Cerebellar cortex (tissue), 1 donor: Measurements from ENCODE around the gene FAR2.
"Not testable (repeated sequence)": the region's sequence is repeated elsewhere in the genome, so short reads cannot be mapped to it uniquely, and the experiment has no call there.

Experiments used
- DNase-seq: peaks from one replicate; pipeline ENCODE4 v3.0.0-alpha.2; 2015; ENCODE audit warnings: low spot score

Gene FAR2

DNA sequence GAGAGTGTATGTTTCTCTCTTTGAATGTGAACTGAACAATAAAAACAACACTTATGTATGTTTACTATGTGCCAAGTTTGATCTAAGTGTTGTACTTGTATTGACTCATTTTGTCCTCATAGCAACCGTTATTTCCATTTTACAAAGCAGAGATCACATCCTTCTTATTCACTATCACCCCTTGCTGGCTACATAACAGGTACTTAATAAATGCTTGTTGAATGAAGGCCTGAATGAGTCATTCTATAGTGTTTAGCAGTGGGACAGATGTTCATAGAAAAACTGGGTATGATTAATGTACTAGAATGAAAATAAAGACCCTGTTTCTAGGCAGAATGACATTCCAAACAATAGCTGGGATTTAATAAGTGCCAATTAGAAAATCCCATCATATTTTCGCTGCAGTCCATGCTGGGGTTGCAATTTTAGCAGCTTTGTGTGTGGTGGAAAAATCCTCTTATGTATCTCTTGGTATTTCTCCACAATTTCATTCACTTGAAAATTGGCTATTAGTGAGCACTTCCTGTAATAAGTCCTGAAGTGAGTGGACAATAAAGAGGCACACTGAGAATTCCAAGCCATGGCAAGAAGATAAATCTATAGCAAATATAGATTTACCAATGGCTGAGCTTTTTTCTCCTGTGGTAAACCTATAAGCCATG, 86.0 kb downstream of the FAR2 start:
- no peak for DNase-seq

DNA sequence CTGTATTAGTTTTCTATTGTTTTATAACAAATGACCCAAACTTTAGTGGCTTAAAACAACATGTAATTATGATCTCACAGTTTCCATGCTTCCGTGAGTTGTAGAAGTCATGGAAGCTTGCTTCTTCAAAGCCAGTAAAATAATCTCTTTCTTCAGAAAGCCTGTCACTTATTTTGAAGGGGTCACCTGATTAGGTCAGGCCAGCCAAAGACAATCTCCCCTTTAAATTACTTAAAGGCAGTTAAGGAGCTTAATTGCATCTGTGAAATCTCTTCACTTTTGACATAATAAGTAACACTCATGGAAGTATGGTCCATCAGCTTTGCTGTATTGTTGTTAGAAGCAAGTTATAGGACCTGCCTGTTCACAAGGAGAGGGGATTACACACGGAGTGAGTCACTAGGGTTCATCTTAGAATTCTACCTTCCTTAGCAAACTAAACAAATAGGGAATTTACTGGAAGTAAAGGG, 89.8 kb downstream of the FAR2 start:
- no peak for DNase-seq

DNA sequence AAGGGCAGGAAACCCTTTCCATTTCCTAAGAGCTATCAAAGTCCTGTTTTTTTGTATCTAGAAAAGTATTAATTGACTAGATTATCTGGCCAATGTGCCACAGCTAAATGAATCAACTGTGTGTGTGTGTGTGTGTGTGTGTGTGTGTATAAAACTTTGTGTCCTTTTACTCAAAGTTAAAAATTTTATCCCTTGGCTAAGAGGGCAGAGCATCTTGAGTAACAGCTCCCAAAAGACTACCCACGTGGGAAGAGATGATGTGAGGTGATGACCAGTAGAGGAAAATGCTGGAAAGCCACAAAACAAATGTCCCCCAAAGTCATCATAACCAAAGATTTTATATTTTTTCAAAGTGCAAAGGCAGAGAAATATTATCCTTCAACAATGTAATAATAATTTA, 90.3 kb downstream of the FAR2 start:
- no peak for DNase-seq

DNA sequence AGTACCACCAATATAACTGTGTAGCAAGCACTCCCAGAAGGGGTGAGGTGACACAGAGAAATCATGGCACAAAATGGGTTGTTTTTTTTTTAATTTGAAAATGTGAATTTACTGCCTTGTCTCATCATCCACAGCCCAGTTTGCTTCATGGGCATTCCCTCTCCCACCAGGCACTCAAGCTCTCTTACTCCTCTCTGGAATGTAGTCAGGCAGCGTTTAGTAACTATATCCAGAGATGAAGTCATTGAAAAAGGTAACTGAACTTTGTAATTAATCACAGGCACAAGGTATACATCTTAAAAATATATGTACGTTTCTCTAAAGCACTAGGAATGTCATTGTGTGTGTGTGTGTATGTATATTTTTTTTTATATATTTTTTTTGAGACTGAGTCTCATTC, 91.4 kb downstream of the FAR2 start:
- DNase-seq, result no peak

DNA sequence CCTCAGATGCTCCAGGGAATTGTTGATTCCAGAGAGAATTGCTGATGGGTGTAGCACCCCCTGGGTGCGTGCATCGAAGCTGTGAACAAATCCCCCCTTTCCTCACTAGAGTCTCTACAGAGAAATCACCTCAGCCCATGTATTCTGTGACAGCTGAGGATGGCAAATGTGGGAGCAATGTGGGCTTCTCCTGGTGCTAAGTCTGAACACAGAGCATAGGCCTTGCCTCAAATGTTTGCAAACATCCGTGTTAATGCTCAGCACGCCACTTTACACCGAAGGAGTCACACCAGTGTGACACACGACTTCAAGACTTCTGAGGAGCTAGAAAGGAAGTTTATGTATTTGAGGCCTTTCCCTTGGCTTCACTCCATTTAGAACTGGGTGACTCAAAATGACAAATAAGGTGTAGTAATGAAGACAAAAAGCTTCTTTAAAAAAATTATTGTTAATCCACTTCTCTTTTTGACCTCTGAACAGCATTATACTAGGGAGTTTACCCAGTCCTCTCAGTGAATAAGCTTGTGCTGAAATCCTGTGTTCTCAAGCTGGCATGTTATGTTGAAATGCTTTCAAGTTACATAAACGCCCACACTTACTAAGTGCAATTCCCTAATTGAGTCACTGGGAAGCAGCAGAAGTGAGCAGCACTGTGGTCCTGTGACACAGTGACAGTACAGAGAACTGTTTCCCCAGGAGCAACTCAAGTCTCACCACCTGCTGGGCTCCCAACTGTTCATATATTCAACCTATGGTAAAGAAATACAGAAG, 92.9 kb downstream of the FAR2 start:
- peak; percentile 50 for DNase-seq

DNA sequence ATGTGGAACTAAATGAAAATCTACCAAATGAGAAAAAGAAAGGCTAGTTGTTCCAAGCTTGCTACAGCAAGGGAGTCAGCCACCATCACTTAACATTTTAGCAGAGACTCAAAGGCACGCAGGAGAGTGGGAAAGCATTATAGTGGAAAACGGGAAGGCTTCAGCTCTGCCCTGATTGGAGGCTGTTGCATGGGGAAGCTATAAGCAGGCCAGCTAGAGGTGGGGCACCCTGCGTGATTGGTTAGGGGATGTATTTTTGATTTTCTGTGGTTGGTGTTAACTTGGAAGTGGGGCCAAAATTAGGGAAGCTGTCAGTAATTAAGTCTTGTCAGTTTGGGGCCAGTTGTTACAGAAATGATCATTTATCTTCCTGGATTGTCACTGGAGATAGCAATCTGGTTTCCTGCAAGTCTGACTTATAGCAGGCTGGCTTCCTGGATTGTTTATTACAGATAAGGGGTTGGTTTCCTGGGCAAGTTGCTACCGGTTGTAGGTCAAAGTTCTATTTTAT, 93.9 kb downstream of the FAR2 start:
- DNase-seq, result no peak

DNA sequence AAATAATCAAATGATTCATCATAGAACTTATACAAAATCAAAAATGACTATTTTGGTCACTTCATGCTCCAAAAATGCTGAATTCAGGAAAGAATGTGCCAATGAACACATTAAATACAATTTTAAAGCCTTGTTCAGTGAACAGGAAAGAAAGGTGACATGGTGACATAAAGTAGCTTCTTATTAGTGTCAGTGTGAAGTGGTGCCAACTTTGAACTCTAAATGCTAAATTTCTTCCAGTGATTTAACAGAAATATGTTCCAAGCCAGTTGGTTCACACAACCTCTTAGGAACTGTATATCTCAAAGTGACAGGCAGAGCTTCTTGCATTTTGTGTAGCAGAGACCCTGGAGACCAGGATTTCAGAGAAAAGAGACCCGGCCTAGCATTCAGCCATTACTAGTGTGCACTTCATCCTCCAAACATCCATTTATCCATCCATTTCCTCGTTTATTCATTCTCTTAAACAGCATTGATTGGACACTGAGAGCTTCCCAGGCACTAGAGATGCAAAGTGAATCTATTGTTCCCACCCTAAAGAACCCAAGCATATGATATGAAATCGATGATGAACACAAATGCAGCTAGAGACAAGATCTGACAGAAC, 95.2 kb downstream of the FAR2 start:
- no peak for DNase-seq

DNA sequence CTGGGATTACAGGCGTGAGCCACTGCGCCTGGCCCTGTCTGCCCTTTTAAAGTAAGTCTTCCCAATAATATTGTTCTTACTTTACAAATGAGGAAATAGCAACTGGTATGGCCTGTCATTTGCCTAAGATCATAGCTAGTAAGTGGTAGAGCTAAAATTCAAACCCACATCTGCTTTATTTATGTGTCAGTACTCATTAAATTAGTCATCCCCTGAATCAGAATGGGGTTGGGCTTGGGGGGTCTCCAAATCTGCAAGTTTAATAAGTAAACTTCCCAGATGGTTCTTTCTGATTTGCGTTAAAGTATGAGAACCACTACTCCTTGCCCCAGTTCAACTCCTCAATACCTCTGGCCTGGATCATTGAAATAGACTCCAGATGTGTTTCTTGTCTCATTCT, 96.2 kb downstream of the FAR2 start:
- DNase-seq, result no peak

DNA sequence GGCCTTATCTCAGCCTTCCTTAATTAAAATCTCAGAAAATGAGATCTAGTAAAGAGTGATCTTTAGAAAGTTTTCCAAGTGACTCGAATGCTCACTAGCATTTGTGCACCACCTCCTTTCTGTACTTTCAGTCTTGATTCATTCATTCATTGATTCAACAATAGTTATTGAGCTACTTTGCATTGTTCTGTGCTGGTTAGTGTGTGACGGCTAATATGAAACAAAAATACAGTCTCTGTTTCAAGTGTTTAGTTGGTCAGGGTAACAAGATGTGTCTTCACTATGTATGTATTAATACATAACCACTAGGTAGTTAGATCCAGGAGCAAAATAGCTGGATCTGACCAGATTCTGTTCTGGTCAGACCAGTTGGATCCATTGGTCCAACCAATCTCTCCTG, 100.9 kb downstream of the FAR2 start:
- DNase-seq, result no peak

DNA sequence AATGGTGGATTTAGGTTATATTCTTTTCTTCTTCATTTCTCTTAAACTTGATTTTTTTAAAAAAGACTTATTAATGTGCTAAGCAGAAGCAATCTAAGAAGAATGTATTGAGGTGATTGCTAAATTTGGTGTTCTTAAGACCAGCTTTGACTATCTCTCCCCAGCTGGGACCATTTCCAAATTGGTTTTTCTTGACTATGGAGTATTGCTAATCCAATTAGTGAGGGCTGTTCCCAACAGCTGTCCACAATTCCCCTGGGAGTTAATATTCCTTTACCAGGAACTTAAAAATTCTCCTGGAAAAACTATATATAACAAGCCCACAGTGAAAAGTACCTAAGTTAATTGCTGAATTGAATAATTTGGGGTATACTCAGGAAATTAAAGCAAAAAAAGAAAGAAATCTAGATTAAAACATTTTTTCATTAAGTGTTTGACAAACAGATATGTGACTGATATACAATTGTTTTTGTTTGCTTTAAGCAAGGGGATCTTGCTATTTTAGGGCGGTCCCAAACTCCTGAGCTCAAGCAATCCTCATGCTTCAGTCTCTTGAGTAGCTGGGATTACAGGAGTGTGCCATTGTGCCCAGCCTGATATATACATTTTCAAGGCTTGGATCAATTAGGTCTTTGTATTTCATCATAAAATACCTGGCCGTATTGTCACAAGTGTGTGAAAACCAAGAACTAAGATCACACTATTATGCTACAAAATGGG, 105.0 kb downstream of the FAR2 start:
- DNase-seq, result no peak

DNA sequence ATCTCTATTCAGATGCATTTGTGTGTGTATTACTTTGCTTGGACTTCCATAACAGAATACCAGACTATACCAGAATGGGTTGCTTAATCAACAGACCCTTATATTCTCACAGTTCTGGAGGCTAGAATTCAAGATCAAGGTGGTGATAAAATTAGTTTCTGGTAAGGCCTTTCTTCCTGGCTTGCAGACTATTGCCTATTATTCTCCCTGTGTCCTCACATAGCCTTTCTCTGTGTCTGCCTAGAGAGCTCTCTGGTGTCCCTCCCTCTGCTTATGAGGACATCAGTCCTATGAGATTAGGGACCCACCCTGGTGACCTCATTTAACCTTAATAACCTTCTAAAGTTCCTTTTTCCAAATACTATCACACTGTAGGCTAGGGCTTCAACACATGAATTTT, 106.0 kb downstream of the FAR2 start:
- no peak for DNase-seq

DNA sequence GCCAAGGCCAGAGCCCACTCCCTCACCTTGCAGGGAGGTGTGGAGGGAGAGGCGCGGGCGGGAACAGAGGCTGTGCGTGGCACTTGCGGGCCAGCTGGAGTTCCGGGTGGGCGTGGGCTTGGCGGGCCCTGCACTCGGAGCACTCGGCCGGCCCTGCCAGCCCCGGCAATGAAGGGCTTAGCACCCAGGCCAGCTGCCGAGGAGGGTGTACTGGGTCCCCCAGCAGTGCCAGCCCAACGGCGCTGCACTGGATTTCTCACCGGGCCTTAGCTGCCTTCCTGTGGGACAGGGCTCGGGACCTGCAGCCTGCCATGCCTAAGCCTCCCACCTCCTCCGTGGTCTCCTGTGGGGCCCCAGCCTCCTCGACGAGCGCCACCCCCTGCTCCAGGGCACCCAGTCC, 107.5 kb downstream of the FAR2 start:
- no peak for DNase-seq

DNA sequence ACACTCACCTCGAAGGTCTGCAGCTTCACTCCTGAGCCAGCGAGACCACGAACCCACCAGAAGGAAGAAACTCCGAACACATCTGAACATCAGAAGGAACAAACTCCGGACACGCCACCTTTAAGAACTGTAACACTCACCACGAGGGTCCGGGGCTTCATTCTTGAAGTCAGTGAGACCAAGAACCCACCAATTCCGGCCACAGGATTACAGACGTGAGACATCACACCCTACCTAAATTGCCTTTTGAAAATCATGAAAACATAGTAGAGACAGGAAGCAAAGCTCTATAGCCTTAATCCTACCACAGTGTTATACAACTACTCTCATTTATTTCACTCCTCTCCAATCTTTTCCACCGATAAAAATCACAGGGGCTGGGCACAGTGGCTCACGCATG, 108.6 kb downstream of the FAR2 start:
- not testable (repeated sequence) for DNase-seq

DNA sequence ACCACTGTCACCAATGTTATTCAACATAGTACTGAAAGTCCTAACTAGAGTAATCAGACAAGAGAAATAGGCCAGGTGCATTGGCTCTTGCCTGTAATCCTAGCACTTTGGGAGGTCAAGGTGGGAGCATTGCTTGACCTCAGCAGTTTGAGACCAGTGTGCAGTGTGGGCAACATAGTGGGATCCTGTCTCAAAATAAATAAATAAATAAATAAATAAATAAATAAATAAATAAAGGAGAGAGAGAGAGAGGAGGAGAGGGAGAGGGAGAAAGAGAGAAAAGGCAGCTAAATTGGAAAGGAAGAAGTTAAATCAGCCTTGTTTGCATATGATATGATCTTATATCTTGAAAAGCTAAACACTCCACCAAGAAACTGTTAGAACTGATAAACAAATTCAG, 115.3 kb downstream of the FAR2 start:
- DNase-seq, result no peak

DNA sequence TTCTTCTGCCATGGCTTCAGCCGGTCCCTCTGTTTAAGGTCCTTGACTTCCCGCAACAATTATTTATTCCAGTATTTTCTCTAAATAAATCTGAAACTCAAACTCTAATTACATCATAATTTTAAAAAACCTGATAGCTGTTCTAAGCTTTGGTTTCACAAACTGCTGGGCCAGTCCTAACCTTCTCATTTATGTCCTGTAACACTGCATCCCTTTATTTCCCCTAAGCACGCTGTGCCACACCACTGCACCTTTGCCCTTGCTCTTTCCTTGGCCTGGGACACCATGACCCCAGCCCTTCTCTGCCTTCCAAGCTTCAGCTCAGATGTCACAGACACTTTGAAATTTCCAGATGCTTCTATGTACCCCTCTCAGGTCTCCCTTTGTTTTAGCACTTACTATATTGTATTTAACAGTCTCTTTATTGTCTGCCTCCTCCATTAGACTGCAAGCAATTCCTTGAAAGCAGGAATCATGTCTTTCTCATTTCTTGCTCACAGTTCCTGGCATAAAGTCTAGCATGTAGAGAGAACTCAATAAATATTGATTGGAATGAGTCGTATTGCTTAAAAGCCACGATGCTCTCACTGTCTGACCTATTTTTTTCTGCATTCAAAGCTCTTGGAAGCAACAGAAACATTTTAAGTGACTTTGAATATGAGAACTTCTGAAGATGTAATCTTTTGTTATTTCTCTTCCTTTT, 120.8 kb downstream of the FAR2 start:
- no peak for DNase-seq

DNA sequence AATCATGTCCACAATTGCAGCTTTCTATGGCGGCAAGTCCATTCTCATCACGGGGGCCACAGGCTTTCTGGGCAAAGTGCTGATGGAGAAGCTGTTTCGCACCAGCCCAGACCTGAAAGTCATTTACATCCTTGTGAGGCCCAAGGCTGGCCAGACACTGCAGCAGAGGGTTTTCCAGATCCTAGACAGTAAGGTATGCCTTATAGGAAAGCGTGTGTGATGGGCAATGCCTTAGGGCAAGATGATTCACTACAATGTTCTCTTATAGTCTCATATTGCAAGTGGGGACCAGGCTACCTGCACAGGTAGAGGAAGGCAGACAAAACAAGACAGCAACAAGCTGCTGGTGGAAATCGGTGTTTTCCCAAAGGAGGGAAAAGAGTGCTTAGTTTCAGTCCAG, 121.4 kb downstream of the FAR2 start:
- no peak for DNase-seq

DNA sequence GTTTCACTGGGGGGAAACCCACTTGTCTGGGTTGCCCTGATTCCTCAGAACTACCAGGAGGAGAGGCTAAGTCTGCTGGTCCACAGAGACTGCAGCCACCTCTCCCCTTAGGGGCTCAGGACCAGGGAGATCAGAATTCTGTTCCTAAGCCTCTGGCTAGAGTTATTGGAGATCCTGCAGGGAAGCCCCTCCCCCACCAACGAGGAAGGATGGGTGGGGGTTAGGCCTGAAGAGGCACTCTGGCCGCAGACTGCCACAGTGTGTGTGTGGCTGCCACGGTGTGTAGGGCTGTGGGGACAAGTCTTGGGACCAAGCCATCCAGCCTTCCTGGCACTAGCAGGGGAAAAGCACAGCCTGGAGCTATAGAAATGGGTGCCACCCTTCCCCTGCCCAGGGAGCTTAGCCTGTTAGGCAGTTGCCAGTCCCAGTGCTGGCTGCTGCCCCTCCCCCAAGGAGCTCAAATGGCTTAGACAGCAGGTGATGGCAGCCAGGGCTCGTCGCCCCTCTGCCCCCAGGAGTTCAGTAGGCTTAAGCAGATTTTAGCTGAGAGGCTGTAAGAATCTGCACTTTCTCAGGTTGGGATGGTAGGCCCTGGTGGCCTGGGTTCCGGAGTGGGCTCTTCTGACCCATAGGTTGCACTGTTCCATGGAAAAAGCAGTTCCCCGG, 124.2 kb downstream of the FAR2 start:
- DNase-seq, result no peak

DNA sequence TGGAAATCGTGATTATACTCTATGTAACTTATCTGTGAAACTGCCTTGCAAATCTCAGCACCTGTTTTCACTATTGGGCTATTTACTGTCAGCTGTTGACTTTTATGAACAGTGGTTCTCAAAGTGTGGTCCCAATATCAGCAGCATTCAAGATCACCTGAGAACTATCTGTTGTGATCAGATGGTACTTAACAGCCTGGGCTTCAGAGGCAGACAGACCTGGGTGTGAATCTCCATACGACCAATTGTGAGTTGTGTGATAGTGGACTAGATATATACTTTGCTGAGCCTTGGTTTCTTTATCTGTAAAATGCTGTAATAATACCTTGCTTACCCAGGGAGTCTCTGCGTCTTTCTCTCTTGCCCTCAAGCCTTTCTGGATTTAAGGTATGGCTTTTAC, 126.8 kb downstream of the FAR2 start:
- no peak for DNase-seq

DNA sequence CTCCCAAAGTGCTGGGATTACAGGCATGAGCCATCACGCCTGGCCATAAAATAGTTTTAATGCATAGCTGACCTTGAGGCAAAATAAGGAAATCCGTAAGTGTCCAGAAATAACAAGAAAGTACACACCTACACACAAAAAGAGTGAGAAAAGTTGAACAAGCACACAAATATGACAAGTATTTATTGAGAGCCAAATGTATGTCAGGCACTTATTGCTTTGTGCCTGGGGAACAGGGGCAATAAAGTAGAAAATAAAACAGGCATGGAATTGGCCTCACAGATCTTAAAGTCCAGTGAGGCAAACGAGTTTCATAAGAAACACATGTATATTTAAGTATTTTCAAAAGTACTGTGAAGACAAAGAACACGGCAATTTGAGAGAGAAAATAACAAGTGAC, 128.2 kb downstream of the FAR2 start:
- DNase-seq, result no peak

DNA sequence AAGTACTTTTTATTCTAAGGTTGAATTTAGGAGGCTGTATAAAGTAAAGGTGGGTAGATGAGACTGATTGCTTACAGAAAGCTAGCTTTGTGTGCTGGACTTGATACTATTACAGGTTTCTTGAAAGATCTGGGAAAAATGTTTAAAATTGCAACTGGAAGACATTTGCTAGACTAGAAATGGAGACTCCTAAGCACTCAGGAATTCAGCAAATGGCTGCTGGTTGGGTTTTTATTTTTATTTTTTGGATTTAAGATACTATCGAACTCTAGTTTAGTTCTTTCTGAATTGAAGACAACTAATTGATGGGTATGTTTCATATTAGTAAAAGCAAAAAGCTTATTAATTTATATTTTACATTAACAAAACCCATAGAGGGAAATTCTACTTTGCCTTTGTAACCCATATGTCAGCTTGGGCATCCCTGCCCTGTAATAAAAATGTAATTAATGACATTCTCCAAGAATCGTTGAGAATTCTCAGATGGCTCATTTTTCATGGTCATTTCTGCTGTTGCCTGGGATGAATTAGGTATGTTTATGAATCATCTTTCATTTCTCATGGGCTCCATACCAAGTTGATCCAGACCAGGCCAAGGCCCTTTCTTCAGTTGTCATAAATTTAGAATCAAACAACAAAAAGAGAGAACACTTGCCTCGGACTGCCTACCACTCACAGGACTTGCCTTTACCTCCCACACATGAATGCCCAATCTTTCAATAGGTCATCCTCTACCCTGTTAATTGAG, 129.8 kb downstream of the FAR2 start:
- DNase-seq, result no peak
